HG03575 (cell line): Measurements from ENCODE around the gene ADM2.

ENCODE experiments used
- ATAC-seq: cut with Tn5 transposase; IDR thresholded peaks from one replicate; pipeline ENCODE4 v1.9.1; 2021; ENCODE audit not compliant: unreplicated experiment, insufficient number of reproducible peaks, low FRiP score; ENCODE audit errors: extremely low read depth

ADM2 gene

GRCh38 chr22:50464451-50464850 is 16.9 kb upstream of the ADM2 start:
- ATAC-seq = no peak

GRCh38 chr22:50465066-50465930 is 16.0 kb upstream of the ADM2 start:
- ATAC-seq = no peak

- no peak for ATAC-seq
These were observed 14.0 kb upstream of the ADM2 start for GRCh38 chr22:50467341-50467740.

GRCh38 chr22:50467773-50468440 is 13.4 kb upstream of the ADM2 start:
- ATAC-seq = no peak

GRCh38 chr22:50468626-50469025 is 12.7 kb upstream of the ADM2 start:
- ATAC-seq = no peak

- no peak for ATAC-seq
These were observed 11.7 kb upstream of the ADM2 start for GRCh38 chr22:50469377-50470305.

- no peak for ATAC-seq
These were observed 10.9 kb upstream of the ADM2 start for GRCh38 chr22:50470491-50470890.

- ATAC-seq = no peak
These were observed 10.0 kb upstream of the ADM2 start for GRCh38 chr22:50471197-50471847.

GRCh38 chr22:50471962-50472361 is 9.4 kb upstream of the ADM2 start:
- ATAC-seq = no peak

- ATAC-seq = no peak
These were observed 8.3 kb upstream of the ADM2 start for GRCh38 chr22:50473088-50473487.

- no peak for ATAC-seq
These were observed 7.3 kb upstream of the ADM2 start for GRCh38 chr22:50473855-50474671.

GRCh38 chr22:50474710-50475651 is 6.4 kb upstream of the ADM2 start, which contains the start of gene SBF1:
TSS of gene SBF1 (minus strand) at chr22:50475035. CDS start at chr22:50474840, 195 bp downstream.
- ATAC-seq = no peak

- no peak for ATAC-seq
These were observed 5.7 kb upstream of the ADM2 start for GRCh38 chr22:50475652-50476002.

- no peak for ATAC-seq
These were observed 4.5 kb upstream of the ADM2 start for GRCh38 chr22:50476868-50477267.

- no peak for ATAC-seq
These were observed 3.4 kb upstream of the ADM2 start for GRCh38 chr22:50477923-50478322.

GRCh38 chr22:50479721-50480120 is 1.6 kb upstream of the ADM2 start:
- no peak for ATAC-seq

GRCh38 chr22:50481045-50481439 is 301 bp upstream of the ADM2 start:
- no peak for ATAC-seq
